ENCODE results near the gene DHDDS. TPM values are rescaled to one million over a fixed set of nuclear protein-coding genes. Genes with fewer than 3 reads are reported as not detected.
A peak's percentile ranks its signal among the peaks of the same experiment; 100 is the strongest.

Gene DHDDS
- total RNA-seq, 1 experiment from 2014 or later = 41.4 TPM

DNA sequence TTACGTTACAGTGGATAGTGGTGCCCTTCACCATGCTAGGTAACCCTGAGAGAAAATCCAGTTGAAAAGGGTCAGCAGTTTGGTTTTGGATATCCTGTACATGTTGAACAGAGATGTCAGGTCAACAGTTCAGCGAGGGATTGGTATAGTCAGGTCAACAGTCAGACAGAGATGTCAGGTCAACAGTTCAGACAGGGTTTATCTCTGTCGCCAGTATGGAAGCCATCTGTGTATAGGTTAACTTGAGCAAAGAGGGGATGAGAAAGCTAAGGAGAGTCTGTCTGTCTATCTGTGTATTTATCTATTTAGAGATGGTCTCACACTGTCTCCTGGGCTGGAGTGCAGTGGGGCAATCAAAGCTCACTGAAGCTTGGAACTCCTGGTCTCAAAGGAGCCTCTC is 17.7 kb downstream of the DHDDS start:
- DNase-seq = no peak
- ChIA-PET POLR2A (ENCODE audit: unreplicated experiment) (no interaction called here), CTCF (no interaction called here)
- no peaks in the 10 kb centered on the region for H3K79me2 ChIP-seq (ENCODE audit: low read depth)
- no peak overlapping the region for H3K4me2 ChIP-seq
- H2AFZ ChIP-seq = no peak overlapping the region
- no peaks in the 10 kb centered on the region for H4K20me1 ChIP-seq (ENCODE audit: insufficient read depth)
- 0 out of 2 replicates have a peak, but pooled peaks cover 4% of the 10 kb centered on the region for H3F3A ChIP-seq (ENCODE audit: insufficient read depth, low read depth)
- no peaks in the 10 kb centered on the region for H3K27me3 ChIP-seq (ENCODE audit: insufficient read depth, low read depth)
- no peak overlapping the region for H3K27ac ChIP-seq
- H3K9me3 ChIP-seq (ENCODE audit: insufficient read depth, low read depth) = no peaks in the 10 kb centered on the region
- no TSS peak for BruUV-seq (replicated peaks)
- no peak overlapping the region for H3K4me3 ChIP-seq
- TF ChIP-seq EZH2 (IDR thresholded peaks at IDR 0.05; ENCODE audit: low read depth) (no peak), CTCF (conservative IDR thresholded peaks at IDR 0.05) (no peak)
- H3K36me3 ChIP-seq (ENCODE audit: low read depth) = no peaks in the 10 kb centered on the region
- intact Hi-C loops (cut with micrococcal nuclease; ENCODE audit: unreplicated experiment) = loop anchor here (5.0 kb wide), 1 partner anchor 403 kb away; the partner anchor contains the start of gene SLC30A2
- H3K9me2 ChIP-seq (ENCODE audit: insufficient read depth) = no peaks in the 10 kb centered on the region
- H3K4me1 ChIP-seq (replicated peaks; ENCODE audit: insufficient read depth) = no peaks in the 10 kb centered on the region

DNA sequence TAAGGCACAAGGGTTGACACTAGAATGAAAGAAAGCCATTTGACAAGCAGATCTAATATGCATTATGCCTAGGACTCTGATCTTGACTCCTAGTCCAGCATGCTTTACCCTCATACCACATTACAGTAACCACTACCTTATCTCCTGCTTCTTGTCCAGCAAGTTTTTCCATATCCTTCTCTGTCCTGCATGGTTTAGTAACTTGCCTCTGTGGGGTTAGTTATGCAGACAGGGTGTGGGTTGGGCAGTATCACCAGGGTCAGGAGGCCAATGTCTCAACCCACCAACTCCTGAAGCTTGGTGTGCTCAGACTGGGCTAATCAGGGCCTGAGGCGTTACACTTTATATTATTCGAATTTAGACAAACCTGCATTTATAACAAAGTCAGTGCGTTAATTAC is 18.8 kb downstream of the DHDDS start:
- Histone ChIP-seq H3K27ac (no peak overlapping the region), H3K9me3 (ENCODE audit: insufficient read depth, low read depth) (no peaks in the 10 kb centered on the region), H3K4me2 (no peak overlapping the region), H3K79me2 (ENCODE audit: low read depth) (no peaks in the 10 kb centered on the region), H3K27me3 (ENCODE audit: insufficient read depth, low read depth) (no peaks in the 10 kb centered on the region), H3K4me1 (replicated peaks; ENCODE audit: insufficient read depth) (no peaks in the 10 kb centered on the region), H3K4me3 (no peak overlapping the region), H3F3A (ENCODE audit: insufficient read depth, low read depth) (0 out of 2 replicates have a peak, but pooled peaks cover 4% of the 10 kb centered on the region), H3K9me2 (ENCODE audit: insufficient read depth) (no peaks in the 10 kb centered on the region), H3K36me3 (ENCODE audit: low read depth) (no peaks in the 10 kb centered on the region), H2AFZ (no peak overlapping the region), H4K20me1 (ENCODE audit: insufficient read depth) (no peaks in the 10 kb centered on the region)
- DNase-seq = peak; percentile 22 to 52
- CTCF ChIA-PET = interaction anchor here (0.6 kb wide), 1 partner anchor 126 kb away, joined by 3 read pairs; no protein-coding TSS in a partner anchor
- no peak for TF ChIP-seq EZH2 (IDR thresholded peaks at IDR 0.05; ENCODE audit: low read depth)
- TF ChIP-seq CTCF (conservative IDR thresholded peaks at IDR 0.05) = no peak
- intact Hi-C loops (cut with micrococcal nuclease; ENCODE audit: unreplicated experiment) = loop anchor here (5.0 kb wide), 1 partner anchor 404 kb away; the partner anchor contains the start of gene SLC30A2
- POLR2A ChIA-PET (ENCODE audit: unreplicated experiment) = interaction anchor here (0.6 kb wide), 1 partner anchor 1627 kb away, joined by 6 read pairs; no protein-coding TSS in a partner anchor
- BruUV-seq (replicated peaks) = no TSS peak

DNA sequence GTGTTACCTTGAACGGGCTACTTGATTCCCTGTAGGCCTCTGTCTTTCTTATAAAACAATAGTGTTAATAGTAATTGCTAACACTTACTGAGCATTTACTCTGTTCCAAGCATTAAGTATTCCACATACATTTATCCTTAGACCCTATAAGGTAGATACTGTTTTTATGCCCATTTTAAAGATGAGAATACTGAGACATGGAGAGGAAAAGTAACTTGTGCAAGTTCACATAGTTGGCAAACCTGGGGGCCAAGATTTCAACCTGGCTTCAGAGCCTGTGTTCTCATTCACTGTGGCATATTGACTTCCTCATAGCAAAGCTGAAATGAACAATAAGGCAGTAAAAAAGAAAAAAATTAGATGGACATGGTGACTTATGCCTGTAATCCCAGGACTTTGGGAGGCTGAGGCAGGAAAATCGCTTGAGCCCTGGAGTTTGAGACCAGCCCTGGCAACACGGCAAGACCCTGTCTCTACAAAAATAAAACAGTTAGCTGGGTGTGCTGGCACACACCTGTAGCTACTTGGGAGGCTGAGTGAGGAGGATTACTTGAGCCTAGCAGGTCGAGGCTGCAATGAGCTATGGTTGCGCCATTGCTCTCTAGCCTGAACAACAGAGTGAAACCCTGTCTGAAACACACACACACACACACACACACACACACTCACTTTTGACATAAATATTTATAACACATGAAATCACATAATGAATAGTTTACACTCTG is 20.5 kb downstream of the DHDDS start:
- Histone ChIP-seq H3K36me3 (ENCODE audit: low read depth) (no peaks in the 10 kb centered on the region), H3K9me3 (ENCODE audit: insufficient read depth, low read depth) (no peaks in the 10 kb centered on the region), H3K27me3 (ENCODE audit: insufficient read depth, low read depth) (no peaks in the 10 kb centered on the region), H3K4me1 (replicated peaks; ENCODE audit: insufficient read depth) (no peaks in the 10 kb centered on the region), H3K4me2 (no peak overlapping the region), H3K79me2 (ENCODE audit: low read depth) (no peaks in the 10 kb centered on the region), H3F3A (ENCODE audit: insufficient read depth, low read depth) (0 out of 2 replicates have a peak, but pooled peaks cover 4% of the 10 kb centered on the region), H3K4me3 (no peak overlapping the region), H3K9me2 (ENCODE audit: insufficient read depth) (no peaks in the 10 kb centered on the region), H2AFZ (no peak overlapping the region), H4K20me1 (ENCODE audit: insufficient read depth) (no peaks in the 10 kb centered on the region), H3K27ac (no peak overlapping the region)
- DNase-seq = no peak
- intact Hi-C loops (cut with micrococcal nuclease; ENCODE audit: unreplicated experiment) = loop anchor here (5.0 kb wide), 1 partner anchor 405 kb away; the partner anchor contains the start of gene SLC30A2
- ChIA-PET CTCF (no interaction called here), POLR2A (ENCODE audit: unreplicated experiment) (no interaction called here)
- TF ChIP-seq CTCF (conservative IDR thresholded peaks at IDR 0.05) (no peak), EZH2 (IDR thresholded peaks at IDR 0.05; ENCODE audit: low read depth) (no peak)
- no TSS peak for BruUV-seq (replicated peaks)
